GM21367 (cell line): ENCODE measurements around the gene KL.

Experiments used
- ATAC-seq: cut with Tn5 transposase; IDR thresholded peaks from one replicate; pipeline ENCODE4 v1.9.1; 2021; ENCODE audit not compliant: unreplicated experiment

The KL gene

GRCh38 chr13:33003458-33004019 lies 12.7 kb upstream of the KL start:
- no peak for ATAC-seq

- ATAC-seq, result no peak
These were observed 11.7 kb upstream of the KL start for GRCh38 chr13:33004511-33004910.

GRCh38 chr13:33006134-33006533 lies 10.1 kb upstream of the KL start:
- ATAC-seq, result no peak

- no peak for ATAC-seq
These were observed 9.6 kb upstream of the KL start for GRCh38 chr13:33006638-33007037.

GRCh38 chr13:33007237-33007636 lies 9.0 kb upstream of the KL start:
- no peak for ATAC-seq

- no peak for ATAC-seq
These were observed 8.3 kb upstream of the KL start for GRCh38 chr13:33007950-33008349.

GRCh38 chr13:33008946-33009722 lies 7.1 kb upstream of the KL start:
- ATAC-seq, result no peak

- ATAC-seq, result no peak
These were observed 4.3 kb upstream of the KL start for GRCh38 chr13:33011828-33012470.

GRCh38 chr13:33014291-33014690 lies 1.9 kb upstream of the KL start:
- no peak for ATAC-seq

- no peak for ATAC-seq
These were observed 968 bp upstream of the KL start for GRCh38 chr13:33015241-33015668.

GRCh38 chr13:33015791-33016323 lies 366 bp upstream of the KL start:
- no peak for ATAC-seq

GRCh38 chr13:33017323-33017929 lies 1.2 kb downstream of the KL start:
- peak; percentile 58 for ATAC-seq

GRCh38 chr13:33018886-33019285 lies 2.7 kb downstream of the KL start:
- ATAC-seq, result no peak

- ATAC-seq, result no peak
These were observed 6.8 kb downstream of the KL start for GRCh38 chr13:33022986-33023385.

GRCh38 chr13:33025220-33025744 lies 9.1 kb downstream of the KL start:
- ATAC-seq, result no peak

GRCh38 chr13:33026489-33027152 lies 10.4 kb downstream of the KL start:
- ATAC-seq, result no peak

- ATAC-seq, result no peak
These were observed 12.4 kb downstream of the KL start for GRCh38 chr13:33028620-33029019.

GRCh38 chr13:33031277-33031676 lies 15.1 kb downstream of the KL start:
- ATAC-seq, result no peak

GRCh38 chr13:33032037-33032625 lies 15.9 kb downstream of the KL start:
- ATAC-seq, result no peak

- ATAC-seq, result peak; percentile 93
These were observed 17.0 kb downstream of the KL start for GRCh38 chr13:33033051-33033812.
